ENCODE measurements around the gene LINGO3. TPM values are rescaled to one million over a fixed set of nuclear protein-coding genes. Genes with fewer than 3 reads are reported as not detected.

Gene LINGO3
- total RNA-seq, 1 experiment from 2014 or later = 2.0 TPM

DNA sequence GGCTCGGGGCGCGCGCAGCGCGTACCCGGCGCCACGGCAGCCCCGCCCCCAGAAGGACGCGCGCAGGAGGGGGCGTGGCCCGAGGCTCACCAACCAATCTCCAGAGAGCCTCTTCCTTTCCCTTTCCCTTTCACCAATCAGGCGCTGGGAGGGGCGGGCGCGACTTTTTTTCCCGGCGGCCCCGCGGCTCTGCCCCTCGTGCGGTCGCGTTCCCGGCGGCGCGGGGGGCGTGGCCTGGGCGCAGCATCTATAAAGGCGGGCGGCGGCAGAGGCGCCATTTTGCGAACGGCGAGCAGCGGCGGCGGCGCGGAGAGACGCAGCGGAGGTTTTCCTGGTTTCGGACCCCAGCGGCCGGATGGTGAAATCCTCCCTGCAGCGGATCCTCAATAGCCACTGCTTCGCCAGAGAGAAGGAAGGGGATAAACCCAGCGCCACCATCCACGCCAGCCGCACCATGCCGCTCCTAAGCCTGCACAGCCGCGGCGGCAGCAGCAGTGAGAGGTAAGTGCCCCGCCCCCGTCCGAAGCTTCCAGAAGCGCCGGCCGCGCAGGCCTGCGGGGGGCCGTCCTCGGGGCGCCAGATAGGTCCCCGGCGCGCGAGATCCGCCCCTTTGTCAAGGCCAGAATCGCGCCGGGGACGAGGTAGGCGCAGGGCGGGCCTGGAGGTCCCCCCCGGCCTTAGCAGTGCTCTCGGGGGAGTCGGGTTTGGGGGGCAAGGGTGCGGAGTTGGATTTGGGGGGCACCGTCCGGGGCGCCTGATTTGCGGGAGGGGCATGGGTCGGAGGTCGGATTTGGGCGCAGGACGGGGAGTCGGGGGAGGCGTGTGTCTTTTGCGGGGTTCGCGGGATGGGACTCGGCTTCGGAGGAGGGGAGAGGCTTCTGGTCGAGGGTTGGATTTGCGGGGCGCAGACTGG lies 38.5 kb downstream of the LINGO3 start (continued):
- peak; percentile 66; the same call in 1 of the 2 replicates for TF ChIP-seq SMAD3 (CRISPR knock-in tag; IDR thresholded peaks at IDR 0.05; ENCODE audit: borderline replicate concordance)
- TF ChIP-seq, protein P1, sequence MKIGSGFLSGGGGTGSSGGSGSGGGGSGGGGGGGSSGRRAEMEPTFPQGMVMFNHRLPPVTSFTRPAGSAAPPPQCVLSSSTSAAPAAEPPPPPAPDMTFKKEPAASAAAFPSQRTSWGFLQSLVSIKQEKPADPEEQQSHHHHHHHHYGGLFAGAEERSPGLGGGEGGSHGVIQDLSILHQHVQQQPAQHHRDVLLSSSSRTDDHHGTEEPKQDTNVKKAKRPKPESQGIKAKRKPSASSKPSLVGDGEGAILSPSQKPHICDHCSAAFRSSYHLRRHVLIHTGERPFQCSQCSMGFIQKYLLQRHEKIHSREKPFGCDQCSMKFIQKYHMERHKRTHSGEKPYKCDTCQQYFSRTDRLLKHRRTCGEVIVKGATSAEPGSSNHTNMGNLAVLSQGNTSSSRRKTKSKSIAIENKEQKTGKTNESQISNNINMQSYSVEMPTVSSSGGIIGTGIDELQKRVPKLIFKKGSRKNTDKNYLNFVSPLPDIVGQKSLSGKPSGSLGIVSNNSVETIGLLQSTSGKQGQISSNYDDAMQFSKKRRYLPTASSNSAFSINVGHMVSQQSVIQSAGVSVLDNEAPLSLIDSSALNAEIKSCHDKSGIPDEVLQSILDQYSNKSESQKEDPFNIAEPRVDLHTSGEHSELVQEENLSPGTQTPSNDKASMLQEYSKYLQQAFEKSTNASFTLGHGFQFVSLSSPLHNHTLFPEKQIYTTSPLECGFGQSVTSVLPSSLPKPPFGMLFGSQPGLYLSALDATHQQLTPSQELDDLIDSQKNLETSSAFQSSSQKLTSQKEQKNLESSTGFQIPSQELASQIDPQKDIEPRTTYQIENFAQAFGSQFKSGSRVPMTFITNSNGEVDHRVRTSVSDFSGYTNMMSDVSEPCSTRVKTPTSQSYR (CRISPR knock-in tag; IDR thresholded peaks at IDR 0.05) = 0 out of 2 replicates have a peak, but pooled peaks have one; percentile 41
- TF ChIP-seq, protein P2, sequence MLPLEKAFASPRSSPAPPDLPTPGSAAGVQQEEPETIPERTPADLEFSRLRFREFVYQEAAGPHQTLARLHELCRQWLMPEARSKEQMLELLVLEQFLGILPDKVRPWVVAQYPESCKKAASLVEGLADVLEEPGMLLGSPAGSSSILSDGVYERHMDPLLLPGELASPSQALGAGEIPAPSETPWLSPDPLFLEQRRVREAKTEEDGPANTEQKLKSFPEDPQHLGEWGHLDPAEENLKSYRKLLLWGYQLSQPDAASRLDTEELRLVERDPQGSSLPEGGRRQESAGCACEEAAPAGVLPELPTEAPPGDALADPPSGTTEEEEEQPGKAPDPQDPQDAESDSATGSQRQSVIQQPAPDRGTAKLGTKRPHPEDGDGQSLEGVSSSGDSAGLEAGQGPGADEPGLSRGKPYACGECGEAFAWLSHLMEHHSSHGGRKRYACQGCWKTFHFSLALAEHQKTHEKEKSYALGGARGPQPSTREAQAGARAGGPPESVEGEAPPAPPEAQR (CRISPR knock-in tag; IDR thresholded peaks at IDR 0.05) = no peak
- TF ChIP-seq, protein P3, sequence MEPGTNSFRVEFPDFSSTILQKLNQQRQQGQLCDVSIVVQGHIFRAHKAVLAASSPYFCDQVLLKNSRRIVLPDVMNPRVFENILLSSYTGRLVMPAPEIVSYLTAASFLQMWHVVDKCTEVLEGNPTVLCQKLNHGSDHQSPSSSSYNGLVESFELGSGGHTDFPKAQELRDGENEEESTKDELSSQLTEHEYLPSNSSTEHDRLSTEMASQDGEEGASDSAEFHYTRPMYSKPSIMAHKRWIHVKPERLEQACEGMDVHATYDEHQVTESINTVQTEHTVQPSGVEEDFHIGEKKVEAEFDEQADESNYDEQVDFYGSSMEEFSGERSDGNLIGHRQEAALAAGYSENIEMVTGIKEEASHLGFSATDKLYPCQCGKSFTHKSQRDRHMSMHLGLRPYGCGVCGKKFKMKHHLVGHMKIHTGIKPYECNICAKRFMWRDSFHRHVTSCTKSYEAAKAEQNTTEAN (CRISPR knock-in tag; IDR thresholded peaks at IDR 0.05) = peak; percentile 24; the same call in 1 of the 2 replicates
- TF ChIP-seq, protein P4, sequence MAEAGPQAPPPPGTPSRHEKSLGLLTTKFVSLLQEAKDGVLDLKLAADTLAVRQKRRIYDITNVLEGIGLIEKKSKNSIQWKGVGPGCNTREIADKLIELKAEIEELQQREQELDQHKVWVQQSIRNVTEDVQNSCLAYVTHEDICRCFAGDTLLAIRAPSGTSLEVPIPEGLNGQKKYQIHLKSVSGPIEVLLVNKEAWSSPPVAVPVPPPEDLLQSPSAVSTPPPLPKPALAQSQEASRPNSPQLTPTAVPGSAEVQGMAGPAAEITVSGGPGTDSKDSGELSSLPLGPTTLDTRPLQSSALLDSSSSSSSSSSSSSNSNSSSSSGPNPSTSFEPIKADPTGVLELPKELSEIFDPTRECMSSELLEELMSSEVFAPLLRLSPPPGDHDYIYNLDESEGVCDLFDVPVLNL (CRISPR knock-in tag; IDR thresholded peaks at IDR 0.05; ENCODE audit: borderline replicate concordance, low read depth) = no peak
- TF ChIP-seq OVOL2 (CRISPR knock-in tag; IDR thresholded peaks at IDR 0.05; ENCODE audit: borderline replicate concordance) = no peak
- TF ChIP-seq CREM (CRISPR knock-in tag; IDR thresholded peaks at IDR 0.05) = peak; percentile 70; the same call in 1 of the 2 replicates
- TF ChIP-seq, protein P5, sequence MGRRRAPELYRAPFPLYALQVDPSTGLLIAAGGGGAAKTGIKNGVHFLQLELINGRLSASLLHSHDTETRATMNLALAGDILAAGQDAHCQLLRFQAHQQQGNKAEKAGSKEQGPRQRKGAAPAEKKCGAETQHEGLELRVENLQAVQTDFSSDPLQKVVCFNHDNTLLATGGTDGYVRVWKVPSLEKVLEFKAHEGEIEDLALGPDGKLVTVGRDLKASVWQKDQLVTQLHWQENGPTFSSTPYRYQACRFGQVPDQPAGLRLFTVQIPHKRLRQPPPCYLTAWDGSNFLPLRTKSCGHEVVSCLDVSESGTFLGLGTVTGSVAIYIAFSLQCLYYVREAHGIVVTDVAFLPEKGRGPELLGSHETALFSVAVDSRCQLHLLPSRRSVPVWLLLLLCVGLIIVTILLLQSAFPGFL (CRISPR knock-in tag; IDR thresholded peaks at IDR 0.05; ENCODE audit: borderline replicate concordance) = 0 out of 2 replicates have a peak, but pooled peaks have one; percentile 29
- TF ChIP-seq, protein P6, sequence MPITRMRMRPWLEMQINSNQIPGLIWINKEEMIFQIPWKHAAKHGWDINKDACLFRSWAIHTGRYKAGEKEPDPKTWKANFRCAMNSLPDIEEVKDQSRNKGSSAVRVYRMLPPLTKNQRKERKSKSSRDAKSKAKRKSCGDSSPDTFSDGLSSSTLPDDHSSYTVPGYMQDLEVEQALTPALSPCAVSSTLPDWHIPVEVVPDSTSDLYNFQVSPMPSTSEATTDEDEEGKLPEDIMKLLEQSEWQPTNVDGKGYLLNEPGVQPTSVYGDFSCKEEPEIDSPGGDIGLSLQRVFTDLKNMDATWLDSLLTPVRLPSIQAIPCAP (CRISPR knock-in tag; IDR thresholded peaks at IDR 0.05) = peak; percentile 89
- TF ChIP-seq NR3C1 (CRISPR knock-in tag; conservative IDR thresholded peaks at IDR 0.05; ENCODE audit: low read depth) = no peak
- no peak; the same call in 1 of the 2 replicates for TF ChIP-seq EMX1 (CRISPR knock-in tag; IDR thresholded peaks at IDR 0.05)
- peak; percentile 46 for TF ChIP-seq FOXK1 (CRISPR knock-in tag; IDR thresholded peaks at IDR 0.05)
- TF ChIP-seq, protein P7, sequence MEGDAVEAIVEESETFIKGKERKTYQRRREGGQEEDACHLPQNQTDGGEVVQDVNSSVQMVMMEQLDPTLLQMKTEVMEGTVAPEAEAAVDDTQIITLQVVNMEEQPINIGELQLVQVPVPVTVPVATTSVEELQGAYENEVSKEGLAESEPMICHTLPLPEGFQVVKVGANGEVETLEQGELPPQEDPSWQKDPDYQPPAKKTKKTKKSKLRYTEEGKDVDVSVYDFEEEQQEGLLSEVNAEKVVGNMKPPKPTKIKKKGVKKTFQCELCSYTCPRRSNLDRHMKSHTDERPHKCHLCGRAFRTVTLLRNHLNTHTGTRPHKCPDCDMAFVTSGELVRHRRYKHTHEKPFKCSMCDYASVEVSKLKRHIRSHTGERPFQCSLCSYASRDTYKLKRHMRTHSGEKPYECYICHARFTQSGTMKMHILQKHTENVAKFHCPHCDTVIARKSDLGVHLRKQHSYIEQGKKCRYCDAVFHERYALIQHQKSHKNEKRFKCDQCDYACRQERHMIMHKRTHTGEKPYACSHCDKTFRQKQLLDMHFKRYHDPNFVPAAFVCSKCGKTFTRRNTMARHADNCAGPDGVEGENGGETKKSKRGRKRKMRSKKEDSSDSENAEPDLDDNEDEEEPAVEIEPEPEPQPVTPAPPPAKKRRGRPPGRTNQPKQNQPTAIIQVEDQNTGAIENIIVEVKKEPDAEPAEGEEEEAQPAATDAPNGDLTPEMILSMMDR (IDR thresholded peaks at IDR 0.05) = no peak
- TF ChIP-seq ELF4 (CRISPR knock-in tag; IDR thresholded peaks at IDR 0.05; ENCODE audit: low read depth) = peak; percentile 74; the same call in 1 of the 2 replicates
- TF ChIP-seq NFYB (CRISPR knock-in tag; conservative IDR thresholded peaks at IDR 0.05; ENCODE audit: low read depth) = peak; percentile 71
- TF ChIP-seq, protein P8, sequence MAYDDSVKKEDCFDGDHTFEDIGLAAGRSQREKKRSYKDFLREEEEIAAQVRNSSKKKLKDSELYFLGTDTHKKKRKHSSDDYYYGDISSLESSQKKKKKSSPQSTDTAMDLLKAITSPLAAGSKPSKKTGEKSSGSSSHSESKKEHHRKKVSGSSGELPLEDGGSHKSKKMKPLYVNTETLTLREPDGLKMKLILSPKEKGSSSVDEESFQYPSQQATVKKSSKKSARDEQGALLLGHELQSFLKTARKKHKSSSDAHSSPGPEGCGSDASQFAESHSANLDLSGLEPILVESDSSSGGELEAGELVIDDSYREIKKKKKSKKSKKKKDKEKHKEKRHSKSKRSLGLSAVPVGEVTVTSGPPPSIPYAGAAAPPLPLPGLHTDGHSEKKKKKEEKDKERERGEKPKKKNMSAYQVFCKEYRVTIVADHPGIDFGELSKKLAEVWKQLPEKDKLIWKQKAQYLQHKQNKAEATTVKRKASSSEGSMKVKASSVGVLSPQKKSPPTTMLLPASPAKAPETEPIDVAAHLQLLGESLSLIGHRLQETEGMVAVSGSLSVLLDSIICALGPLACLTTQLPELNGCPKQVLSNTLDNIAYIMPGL (CRISPR knock-in tag; IDR thresholded peaks at IDR 0.05) = peak; percentile 62; the same call in 1 of the 2 replicates
- TF ChIP-seq, protein P9, sequence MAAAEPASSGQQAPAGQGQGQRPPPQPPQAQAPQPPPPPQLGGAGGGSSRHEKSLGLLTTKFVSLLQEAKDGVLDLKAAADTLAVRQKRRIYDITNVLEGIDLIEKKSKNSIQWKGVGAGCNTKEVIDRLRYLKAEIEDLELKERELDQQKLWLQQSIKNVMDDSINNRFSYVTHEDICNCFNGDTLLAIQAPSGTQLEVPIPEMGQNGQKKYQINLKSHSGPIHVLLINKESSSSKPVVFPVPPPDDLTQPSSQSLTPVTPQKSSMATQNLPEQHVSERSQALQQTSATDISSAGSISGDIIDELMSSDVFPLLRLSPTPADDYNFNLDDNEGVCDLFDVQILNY (CRISPR knock-in tag; IDR thresholded peaks at IDR 0.05) = peak; percentile 60; the same call in 1 of the 2 replicates
